ENCODE data around the gene TESPA1. TPM values are rescaled to one million over a fixed set of nuclear protein-coding genes. Genes with fewer than 3 reads are reported as not detected.
A peak's percentile ranks its signal among the peaks of the same experiment; 100 is the strongest.
"Not testable (repeated sequence)": the region's sequence is repeated elsewhere in the genome, so short reads cannot be mapped to it uniquely, and the experiment has no call there.

The TESPA1 gene
- total RNA-seq, 2 donors from 2014 or later = 86.5 to 95.5 TPM

- Mint-ChIP-seq H3K27me3 (ENCODE audit: low read depth) (no peaks in the 10 kb centered on the region), H3K36me3 (ENCODE audit: insufficient read depth in 2 of 2) (peaks cover 28 to 71% of the 10 kb centered on the region in 2 donors), H3K4me1 (ENCODE audit: low read depth) (peaks cover 66% of the 10 kb centered on the region), H3K27ac (peak overlapping the region; percentile 98), H3K4me3 (no peak overlapping the region), H3K9me3 (peaks cover 14 to 15% of the 10 kb centered on the region in 2 donors)
- no peak for ATAC-seq (replicated peaks in 1 of 2)
- DNase-seq = no peak
Observed at GRCh38 chr12:54954801-54955200, 29.8 kb downstream of the TESPA1 start.

- Mint-ChIP-seq H3K4me3 (no peak overlapping the region), H3K9me3 (peaks cover 14 to 15% of the 10 kb centered on the region in 2 donors), H3K36me3 (ENCODE audit: insufficient read depth in 2 of 2) (peaks cover 26 to 70% of the 10 kb centered on the region in 2 donors), H3K4me1 (ENCODE audit: low read depth) (peaks cover 61% of the 10 kb centered on the region), H3K27me3 (ENCODE audit: low read depth) (no peaks in the 10 kb centered on the region), H3K27ac (peak overlapping the region; percentile 98)
- ATAC-seq (replicated peaks in 1 of 2) (no peak), DNase-seq (no peak)
Observed at GRCh38 chr12:54954228-54954627, 30.3 kb downstream of the TESPA1 start.

- no peak for DNase-seq
- Mint-ChIP-seq H3K9me3 (peaks cover 14 to 15% of the 10 kb centered on the region in 2 donors), H3K36me3 (ENCODE audit: insufficient read depth in 2 of 2) (peaks cover 22 to 59% of the 10 kb centered on the region in 2 donors), H3K4me3 (no peak overlapping the region), H3K4me1 (ENCODE audit: low read depth) (peaks cover 29% of the 10 kb centered on the region), H3K27ac (no peak overlapping the region), H3K27me3 (ENCODE audit: low read depth) (no peaks in the 10 kb centered on the region)
- ATAC-seq (replicated peaks in 1 of 2) = no peak
Observed at GRCh38 chr12:54950071-54950727, 34.4 kb downstream of the TESPA1 start.

GRCh38 chr12:54949073-54949711 is 35.4 kb downstream of the TESPA1 start:
- peaks cover 21 to 51% of the 10 kb centered on the region in 2 donors for H3K36me3 Mint-ChIP-seq (ENCODE audit: insufficient read depth in 2 of 2)
- ATAC-seq (replicated peaks in 1 of 2) (no peak), DNase-seq (no peak)
- no peak overlapping the region for H3K4me3 Mint-ChIP-seq
- H3K4me1 Mint-ChIP-seq (ENCODE audit: low read depth) = peaks cover 28% of the 10 kb centered on the region
- peak overlapping the region; percentile 84 for H3K27ac Mint-ChIP-seq
- peaks cover 13 to 14% of the 10 kb centered on the region in 2 donors for H3K9me3 Mint-ChIP-seq
- H3K27me3 Mint-ChIP-seq (ENCODE audit: low read depth) = no peaks in the 10 kb centered on the region

GRCh38 chr12:54948171-54948570 is 36.4 kb downstream of the TESPA1 start:
- peaks cover 11 to 13% of the 10 kb centered on the region in 2 donors for H3K9me3 Mint-ChIP-seq
- peaks cover 16 to 44% of the 10 kb centered on the region in 2 donors for H3K36me3 Mint-ChIP-seq (ENCODE audit: insufficient read depth in 2 of 2)
- DNase-seq = no peak
- H3K27me3 Mint-ChIP-seq (ENCODE audit: low read depth) = no peaks in the 10 kb centered on the region
- no peak for ATAC-seq (replicated peaks in 1 of 2)
- H3K4me3 Mint-ChIP-seq = no peak overlapping the region
- peaks cover 26% of the 10 kb centered on the region for H3K4me1 Mint-ChIP-seq (ENCODE audit: low read depth)
- no peak overlapping the region for H3K27ac Mint-ChIP-seq

GRCh38 chr12:54945082-54945481 is 39.5 kb downstream of the TESPA1 start:
- DNase-seq (no peak), ATAC-seq (replicated peaks in 1 of 2) (no peak)
- peaks cover 1 to 21% of the 10 kb centered on the region in 2 donors for H3K36me3 Mint-ChIP-seq (ENCODE audit: insufficient read depth in 2 of 2)
- no peaks in the 10 kb centered on the region for H3K9me3 Mint-ChIP-seq
- no peak overlapping the region for H3K4me3 Mint-ChIP-seq
- no peaks in the 10 kb centered on the region for H3K27me3 Mint-ChIP-seq (ENCODE audit: low read depth)
- peaks cover 8% of the 10 kb centered on the region for H3K4me1 Mint-ChIP-seq (ENCODE audit: low read depth)
- H3K27ac Mint-ChIP-seq = no peak overlapping the region

- Mint-ChIP-seq H3K36me3 (ENCODE audit: insufficient read depth in 2 of 2) (peaks cover 0 to 19% of the 10 kb centered on the region in 2 donors), H3K4me1 (ENCODE audit: low read depth) (peaks cover 11% of the 10 kb centered on the region)
- H3K27ac Mint-ChIP-seq; H3K9me3 Mint-ChIP-seq; DNase-seq; H3K4me3 Mint-ChIP-seq; ATAC-seq (replicated peaks in 1 of 2); H3K27me3 Mint-ChIP-seq (ENCODE audit: low read depth): not testable (repeated sequence)
Observed at GRCh38 chr12:54943292-54943691, 41.3 kb downstream of the TESPA1 start.

- H3K9me3 Mint-ChIP-seq = peaks cover under 1 to 5% of the 10 kb centered on the region in 2 donors
- DNase-seq (no peak), ATAC-seq (replicated peaks in 1 of 2) (no peak)
- no peak overlapping the region for H3K27ac Mint-ChIP-seq
- no peaks in the 10 kb centered on the region for H3K27me3 Mint-ChIP-seq (ENCODE audit: low read depth)
- H3K4me1 Mint-ChIP-seq (ENCODE audit: low read depth) = peaks cover 18% of the 10 kb centered on the region
- H3K4me3 Mint-ChIP-seq = no peak overlapping the region
- H3K36me3 Mint-ChIP-seq (ENCODE audit: insufficient read depth in 2 of 2) = peaks cover 3 to 22% of the 10 kb centered on the region in 2 donors
Observed at GRCh38 chr12:54941659-54942058, 42.9 kb downstream of the TESPA1 start.

GRCh38 chr12:54940727-54941315 is 43.7 kb downstream of the TESPA1 start:
- Mint-ChIP-seq H3K4me1 (ENCODE audit: low read depth) (peaks cover 24% of the 10 kb centered on the region), H3K9me3 (peaks cover 4 to 5% of the 10 kb centered on the region in 2 donors), H3K27me3 (ENCODE audit: low read depth) (no peaks in the 10 kb centered on the region), H3K27ac (no peak overlapping the region), H3K36me3 (ENCODE audit: insufficient read depth in 2 of 2) (peaks cover 5 to 28% of the 10 kb centered on the region in 2 donors), H3K4me3 (no peak overlapping the region)
- ATAC-seq (replicated peaks in 1 of 2) (no peak), DNase-seq (no peak)

- Mint-ChIP-seq H3K9me3 (peaks cover 9 to 10% of the 10 kb centered on the region in 2 donors), H3K27me3 (ENCODE audit: low read depth) (no peaks in the 10 kb centered on the region), H3K4me3 (no peak overlapping the region), H3K36me3 (ENCODE audit: insufficient read depth in 2 of 2) (peaks cover 10 to 38% of the 10 kb centered on the region in 2 donors), H3K27ac (no peak overlapping the region), H3K4me1 (ENCODE audit: low read depth) (peaks cover 53% of the 10 kb centered on the region)
- DNase-seq = no peak
- ATAC-seq (replicated peaks in 1 of 2) = no peak
Observed at GRCh38 chr12:54937929-54938328, 46.6 kb downstream of the TESPA1 start.

- Mint-ChIP-seq H3K4me3 (no peak overlapping the region), H3K36me3 (ENCODE audit: insufficient read depth in 2 of 2) (peaks cover 10 to 42% of the 10 kb centered on the region in 2 donors), H3K4me1 (ENCODE audit: low read depth) (peaks cover 59% of the 10 kb centered on the region), H3K27ac (no peak overlapping the region), H3K27me3 (ENCODE audit: low read depth) (no peaks in the 10 kb centered on the region), H3K9me3 (peaks cover 9 to 10% of the 10 kb centered on the region in 2 donors)
- no peak for ATAC-seq (replicated peaks in 1 of 2)
- no peak for DNase-seq
Observed at GRCh38 chr12:54937376-54937775, 47.2 kb downstream of the TESPA1 start.

GRCh38 chr12:54936736-54937135 is 47.8 kb downstream of the TESPA1 start:
- H3K4me1 Mint-ChIP-seq (ENCODE audit: low read depth) = peaks cover 62% of the 10 kb centered on the region
- H3K9me3 Mint-ChIP-seq = peaks cover 12 to 13% of the 10 kb centered on the region in 2 donors
- ATAC-seq (replicated peaks in 1 of 2) = no peak
- peaks cover 14 to 49% of the 10 kb centered on the region in 2 donors for H3K36me3 Mint-ChIP-seq (ENCODE audit: insufficient read depth in 2 of 2)
- H3K27me3 Mint-ChIP-seq (ENCODE audit: low read depth) = no peaks in the 10 kb centered on the region
- peak overlapping the region; percentile 96 for H3K27ac Mint-ChIP-seq
- no peak for DNase-seq
- H3K4me3 Mint-ChIP-seq = peak overlapping the region in 1 of 2 donors; percentile 23

GRCh38 chr12:54935235-54935951 is 49.2 kb downstream of the TESPA1 start:
- H3K27me3 Mint-ChIP-seq (ENCODE audit: low read depth) = no peaks in the 10 kb centered on the region
- peak; percentile 95 to 96 for ATAC-seq (replicated peaks in 1 of 2)
- peaks cover 69% of the 10 kb centered on the region for H3K4me1 Mint-ChIP-seq (ENCODE audit: low read depth)
- DNase-seq = peak; percentile 61 to 68
- peaks cover 25 to 61% of the 10 kb centered on the region in 2 donors for H3K36me3 Mint-ChIP-seq (ENCODE audit: insufficient read depth in 2 of 2)
- H3K4me3 Mint-ChIP-seq = peak overlapping the region; percentile 50 to 61
- H3K9me3 Mint-ChIP-seq = peaks cover 22 to 24% of the 10 kb centered on the region in 2 donors
- H3K27ac Mint-ChIP-seq = peak overlapping the region; percentile 96

Data from activated T-cell treated with anti-CD3 and anti-CD28 coated beads, Interleukin-2, amount 50 U/mL, for 72 hours (primary cell).